HepG2 (cell line): ENCODE data around the gene B4GALT3. TPM values are rescaled to one million over a fixed set of nuclear protein-coding genes. Genes with fewer than 3 reads are reported as not detected.
A peak's percentile ranks its signal among the peaks of the same experiment; 100 is the strongest.

ENCODE experiments used
- ATAC-seq: fragments of 200-7000 bp; cut with Tn5 transposase; 3 replicates; pipeline ENCODE4 v1.9.1; 2020; ENCODE audit warnings: mild to moderate bottlenecking, moderate library complexity
- BruUV-seq: library from RNA; stranded (reverse); fragments of 400-500 nt; replicated peaks from 2 replicates; lab custom pipeline; 2021; lab: Mats Ljungman, UMichigan
- CTCF ChIA-PET: fragments of 300-600 bp; formaldehyde crosslinking; extraction: SDS; loops from one replicate; lab custom pipeline; 2021; ENCODE audit warnings: low total read pairs, inconsistent platforms, low intra/inter-chr PET ratio; lab: Yijun Ruan, JAX
- POLR2A ChIA-PET: fragments of 350-600 bp; sonication (Branson Sonifier 250); formaldehyde crosslinking; loops from one replicate; lab custom pipeline; 2020; ENCODE audit warnings: antibody characterized with exemption, inconsistent platforms; lab: Yijun Ruan, JAX
- DNase-seq: peaks from one replicate; pipeline ENCODE4 v3.0.0-alpha.2; 2015; ENCODE audit warnings: low spot score
- FAIRE-seq: peaks from 3 replicates; lab custom pipeline; 2011; peaks lifted over from hg19 to GRCh38; lab: Jason Lieb, UNC
- H2AFZ ChIP-seq: one replicate; pipeline ENCODE4 v1.6.1; 2011; ENCODE audit warnings: low read length, inconsistent platforms
- H3K27ac ChIP-seq: fragments of 300-600 bp; 3 replicates; pipeline ENCODE4 v1.8.0; 2011; ENCODE audit warnings: mixed run types, mild to moderate bottlenecking, mixed read lengths, low read length, inconsistent platforms; ENCODE audit not compliant: insufficient read depth; ENCODE audit errors: extremely low read length
- H3K27me3 ChIP-seq, 2 experiments: fragments of 200-600 bp in 1 of 2; 2 replicates in 1 of 2; 3 replicates in 1 of 2; pipeline versions ENCODE4 v1.6.0 to v1.8.0; 2011; ENCODE audit warnings: low read length in 2 of 2, mild to moderate bottlenecking in 2 of 2, moderate library complexity in 2 of 2, inconsistent platforms in 1 of 2; ENCODE audit not compliant: insufficient read depth in 2 of 2, control insufficient read depth in 1 of 2
- H3K36me3 ChIP-seq, 2 experiments: fragments of 200-600 bp in 1 of 2; replicated peaks in 1 of 2; 2 replicates in 1 of 2; 3 replicates in 1 of 2; pipeline versions ENCODE4 v1.5.1 to v1.8.0; 2011; ENCODE audit warnings: low read length in 2 of 2, inconsistent platforms in 1 of 2; ENCODE audit not compliant: insufficient read depth in 2 of 2, control insufficient read depth in 1 of 2
- H3K4me1 ChIP-seq: 2 replicates; pipeline ENCODE4 v1.5.1; 2012; ENCODE audit warnings: low read length, inconsistent platforms; ENCODE audit not compliant: insufficient read depth
- H3K4me2 ChIP-seq: 2 replicates; pipeline ENCODE4 v1.6.0; 2011; ENCODE audit warnings: low read depth, low read length, inconsistent platforms
- H3K4me3 ChIP-seq, 3 experiments: fragments of 200-600 bp in 1 of 3; sonication (generic), shearing (Covaris generic) in 1 of 3; replicated peaks in 1 of 3; 2 replicates each; pipeline ENCODE4 v1.5.1; 2011 to 2016; ENCODE audit warnings: low read length in 3 of 3, inconsistent platforms in 2 of 3, low read depth in 2 of 3, mild to moderate bottlenecking in 2 of 3, control low read depth in 1 of 3, mixed read lengths in 1 of 3; ENCODE audit not compliant: insufficient read depth in 1 of 3
- H3K79me2 ChIP-seq: one replicate; pipeline ENCODE4 v1.6.1; 2011; ENCODE audit warnings: low read length, inconsistent platforms; ENCODE audit not compliant: insufficient read depth
- H3K9ac ChIP-seq: 2 replicates; pipeline ENCODE4 v1.6.0; 2011; ENCODE audit warnings: mild to moderate bottlenecking, low read depth, low read length, inconsistent platforms; ENCODE audit not compliant: insufficient read depth
- H3K9me3 ChIP-seq: 2 replicates; pipeline ENCODE4 v1.5.1; 2012; ENCODE audit warnings: mild to moderate bottlenecking, low read length
- H4K20me1 ChIP-seq: 2 replicates; pipeline ENCODE4 v1.6.0; 2011; ENCODE audit warnings: inconsistent platforms, mild to moderate bottlenecking, low read length, moderate library complexity; ENCODE audit not compliant: insufficient read depth
- CEBPB ChIP-seq: IDR thresholded peaks from 2 replicates; pipeline ENCODE4 v1.6.1; 2011; ENCODE audit warnings: low read depth, low read length, improper control_type of control experiment, borderline replicate concordance
- CEBPG ChIP-seq: IDR thresholded peaks from 2 replicates; pipeline ENCODE4 v1.6.1; 2016
- CHD2 ChIP-seq: IDR thresholded peaks from 2 replicates; pipeline ENCODE4 v1.6.1; 2011; ENCODE audit warnings: low read depth, low read length, improper control_type of control experiment
- CSRNP2 ChIP-seq: sonication (generic); formaldehyde crosslinking; conservative IDR thresholded peaks from 2 replicates; pipeline ENCODE4 v1.8.0; 2022; ENCODE audit warnings: low read depth, missing genetic modification reagents
- DR1 ChIP-seq: sonication (generic); formaldehyde crosslinking; IDR thresholded peaks from 2 replicates; pipeline ENCODE4 v1.8.0; 2021; ENCODE audit warnings: mild to moderate bottlenecking, missing genetic modification reagents, inconsistent platforms
- HNF1B ChIP-seq: sonication (generic); formaldehyde crosslinking; IDR thresholded peaks from 2 replicates; pipeline ENCODE4 v1.5.1; 2020; ENCODE audit warnings: mild to moderate bottlenecking, moderate library complexity, missing genetic modification reagents
- KDM3A ChIP-seq: IDR thresholded peaks from 2 replicates; pipeline ENCODE4 v1.6.1; 2018; ENCODE audit warnings: low read depth, missing compliant biosample characterization
- POLR2A ChIP-seq, 2 experiments: IDR thresholded peaks; 2 replicates each; pipeline ENCODE4 v1.6.1; 2011; ENCODE audit warnings: low read depth in 2 of 2, low read length in 2 of 2, mild to moderate bottlenecking in 1 of 2, moderate library complexity in 1 of 2; ENCODE audit not compliant: insufficient read depth in 1 of 2
- POLR2AphosphoS5 ChIP-seq: IDR thresholded peaks from 2 replicates; pipeline ENCODE4 v1.6.1; 2012; ENCODE audit warnings: low read depth, low read length
- SIX1 ChIP-seq: sonication (generic); formaldehyde crosslinking; IDR thresholded peaks from 2 replicates; pipeline ENCODE4 v1.4.0; 2020; ENCODE audit warnings: missing genetic modification reagents, borderline replicate concordance
- SNAPC5 ChIP-seq: sonication (generic); formaldehyde crosslinking; IDR thresholded peaks from 2 replicates; pipeline ENCODE4 v1.8.1; 2023; ENCODE audit warnings: mild to moderate bottlenecking, missing genetic modification reagents, borderline replicate concordance
- SOX6 ChIP-seq, 2 experiments: fragments of 450-650 bp in 1 of 2; sonication (generic) in 1 of 2; formaldehyde crosslinking in 1 of 2; IDR thresholded peaks; 2 replicates each; pipeline versions ENCODE4 v1.4.0 to v1.6.1; 2017 to 2020; ENCODE audit warnings: antibody characterized with exemption in 1 of 2, mild to moderate bottlenecking in 1 of 2, missing genetic modification reagents in 1 of 2
- THAP11 ChIP-seq: IDR thresholded peaks from 2 replicates; pipeline ENCODE4 v1.6.1; 2016; ENCODE audit warnings: missing biosample characterization, missing genetic modification reagents
- ZNF12 ChIP-seq: sonication (generic); formaldehyde crosslinking; IDR thresholded peaks from 2 replicates; pipeline ENCODE4 v1.5.0; 2020; ENCODE audit warnings: missing genetic modification reagents
- ZNF138 ChIP-seq: sonication (generic); formaldehyde crosslinking; IDR thresholded peaks from 2 replicates; pipeline ENCODE4 v1.5.0; 2020; ENCODE audit warnings: mild to moderate bottlenecking, low read depth, missing genetic modification reagents
- ZNF414 ChIP-seq: sonication (generic); formaldehyde crosslinking; IDR thresholded peaks from 2 replicates; pipeline ENCODE4 v1.5.0; 2020; ENCODE audit warnings: missing genetic modification reagents
- ZNF501 ChIP-seq: sonication (generic); formaldehyde crosslinking; IDR thresholded peaks from 2 replicates; pipeline ENCODE4 v1.5.1; 2020; ENCODE audit warnings: mild to moderate bottlenecking, moderate library complexity, missing genetic modification reagents
- ZNF691 ChIP-seq: sonication (generic); formaldehyde crosslinking; IDR thresholded peaks from 2 replicates; pipeline ENCODE4 v1.4.0; 2020; ENCODE audit warnings: missing genetic modification reagents, low read depth, mild to moderate bottlenecking, borderline replicate concordance
- ZNF713 ChIP-seq: sonication (generic); formaldehyde crosslinking; IDR thresholded peaks from 2 replicates; pipeline ENCODE4 v1.4.0; 2020; ENCODE audit warnings: mild to moderate bottlenecking, missing genetic modification reagents
- WGBS: methylation state at CpG from one replicate; pipeline ENCODE4 v1.1.6; 2017; ENCODE audit warnings: low lambda C conversion rate; 5-methylcytosine and 5-hydroxymethylcytosine counted together
- in situ Hi-C: cut with HindIII; loops from 2 replicates; pipeline ENCODE4 v1.10.0; 2017; ENCODE audit warnings: low pct_unique_long_range_greater_than_20kb; ENCODE audit not compliant: extremely low pct_ligation_motif_present
- intact Hi-C: fragments of 100-400 bp; cut with micrococcal nuclease; formaldehyde crosslinking; loops from one replicate; pipeline ENCODE4 v1.10.0; 2022; ENCODE audit not compliant: unreplicated experiment
- polyA plus RNA-seq, 8 experiments: library from polyadenylated mRNA; depleted of rRNA in 3 of 8; stranded (reverse) in 7 of 8; unstranded in 1 of 8; fragments of >200 nt; fragmentation: Illumina TruSeq in 4 of 8; extraction: Trizol in 4 of 8; gene quantifications; 2 replicates each; pipeline versions ENCODE4 v1.2.1 to v1.2.3, GENCODE V29; 2011 to 2016; ENCODE audit warnings: low read depth in 4 of 8, missing spikeins in 1 of 8, mixed read lengths in 1 of 8; ENCODE audit not compliant: insufficient read depth in 1 of 8
- total RNA-seq, 5 experiments: library from RNA; depleted of rRNA; stranded (reverse); fragments of >200 nt; fragmentation: Illumina TruSeq; extraction: Trizol; gene quantifications; 2 replicates each; pipeline ENCODE4 v1.2.3, GENCODE V29; 2016; ENCODE audit warnings: low read depth in 1 of 5

B4GALT3 gene
- total and polyA plus RNA-seq, 2 of the 13 experiments (the other 11 are each of a cell fraction or from before 2014, with no cell fraction given) = 35.6 to 40.4 TPM

- H3K9me3 ChIP-seq = no peaks in the 10 kb centered on the region
- POLR2A ChIA-PET = interaction anchor here (1.5 to 13.8 kb wide), 2 partner anchors 12 to 21 kb away, joined by 4 to 357 read pairs; partner anchors contain the start of genes APOA2 and TOMM40L
- H3K4me2 ChIP-seq = peak overlapping the region; percentile 21; the same call in 1 of the 2 replicates
- no peak overlapping the region for H2AFZ ChIP-seq
- H4K20me1 ChIP-seq = no peaks in the 10 kb centered on the region
- CTCF ChIA-PET = interaction anchor here (0.9 to 3.7 kb wide), 8 partner anchors 15 to 172 kb away, joined by 3 to 26 read pairs (median 7); partner anchors contain the start of gene TOMM40L
- peak; percentile 86 for FAIRE-seq
- H3K4me3 ChIP-seq = no peak overlapping the region
- ATAC-seq = peak; percentile 96
- peaks cover 18 to 81% of the 10 kb centered on the region in 2 experiments for H3K36me3 ChIP-seq
- H3K9ac ChIP-seq = peak overlapping the region; percentile 20; the same call in 1 of the 2 replicates
- H3K27me3 ChIP-seq = no peaks in the 10 kb centered on the region
- 43% methylated on average over 7 of the region's 11 CpGs for WGBS
- DNase-seq = peak; percentile 79
- peaks cover 5% of the 10 kb centered on the region for H3K79me2 ChIP-seq
- no peak overlapping the region for H3K27ac ChIP-seq
- peaks cover 25% of the 10 kb centered on the region for H3K4me1 ChIP-seq
- TSS peak; percentile 27 for BruUV-seq
- in situ Hi-C loops = no loop called here
- intact Hi-C loops = loop anchor here (1.0 kb wide), 3 partner anchors 17 to 164 kb away; no protein-coding TSS in a partner anchor
- no peak for TF ChIP-seq DR1 (CRISPR knock-in tag)
- no peak for TF ChIP-seq ZNF138 (CRISPR knock-in tag)
- 0 out of 2 replicates have a peak, but pooled peaks have one; percentile 25 for TF ChIP-seq ZNF414 (CRISPR knock-in tag)
- TF ChIP-seq SIX1 (CRISPR knock-in tag) = 0 out of 2 replicates have a peak, but pooled peaks have one; percentile 27
- TF ChIP-seq SNAPC5 (CRISPR knock-in tag) = no peak
- TF ChIP-seq ZNF12 = peak; percentile 31; the same call in 1 of the 2 replicates
- TF ChIP-seq HNF1B (CRISPR knock-in tag) = peak; percentile 59
- peak; percentile 49; the same call in 1 of the 2 replicates for TF ChIP-seq CHD2
- peak; percentile 62; the same call in 1 of the 2 replicates for TF ChIP-seq ZNF501 (CRISPR knock-in tag)
- TF ChIP-seq ZNF713 (CRISPR knock-in tag) = no peak
- TF ChIP-seq CEBPB = no peak
- TF ChIP-seq THAP11 (CRISPR knock-in tag) = peak; percentile 26; the same call in 1 of the 2 replicates
- no peak for TF ChIP-seq SOX6 (IDR thresholded peaks at IDR 0.05)
- peak; percentile 14; the same call in 1 of the 2 replicates for TF ChIP-seq SOX6 (CRISPR knock-in tag; IDR thresholded peaks at IDR 0.05)
- TF ChIP-seq ZNF691 (CRISPR knock-in tag) = peak; percentile 75; the same call in 1 of the 2 replicates
- TF ChIP-seq POLR2AphosphoS5 = no peak
- peak; percentile 86; the same call in 1 of the 2 replicates for TF ChIP-seq KDM3A
- TF ChIP-seq CEBPG (CRISPR knock-in tag) = no peak
- no peak for TF ChIP-seq POLR2A (IDR thresholded peaks at IDR 0.05; ENCODE audit: insufficient read depth in 1 of 2, low read depth in 2 of 2, low read length in 2 of 2)
- TF ChIP-seq CSRNP2 = no peak
Observed at GRCh38 chr1:161209790-161210409, 32.6 kb upstream of the B4GALT3 start.
